Measurements from ENCODE around the gene RECQL5. TPM values are rescaled to one million over a fixed set of nuclear protein-coding genes. Genes with fewer than 3 reads are reported as not detected.

The RECQL5 gene
- total and polyA plus RNA-seq, 2 donors: 19.6 to 22.2 TPM

DNA sequence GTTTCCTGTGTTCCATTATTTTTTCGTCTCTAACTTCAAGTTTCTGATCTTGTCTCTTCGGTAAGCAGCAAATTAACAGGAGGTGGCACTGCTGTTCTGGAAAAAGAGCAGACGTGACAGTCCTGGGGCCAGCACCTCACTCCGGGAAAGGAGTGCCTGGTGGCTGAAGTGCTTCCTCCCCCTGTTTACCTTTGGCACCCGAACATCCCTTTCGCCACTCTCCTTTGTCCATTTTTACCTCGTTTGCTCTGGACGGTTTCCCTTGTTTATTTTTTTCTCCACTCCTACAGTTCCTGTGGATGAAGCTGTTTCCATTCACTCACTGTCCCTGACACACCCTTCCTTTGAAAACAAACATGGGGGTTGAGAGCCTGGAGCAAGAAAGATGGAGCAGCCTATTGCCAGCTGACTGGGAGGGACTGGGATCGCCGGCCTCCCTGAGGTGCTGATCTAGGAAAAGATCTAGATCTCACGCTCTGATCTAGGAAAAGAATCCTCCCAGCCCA lies 12.8 kb upstream of the RECQL5 start:
- whole genome bisulfite sequencing: 68% methylated on average over 11 of the region's 11 CpGs
- Histone ChIP-seq H3K4me1 (ENCODE audit: insufficient read depth) (no peaks in the 10 kb centered on the region), H3K36me3 (ENCODE audit: insufficient read depth) (peaks cover 2% of the 10 kb centered on the region), H3K4me3 (ENCODE audit: low read depth, low read length) (no peak overlapping the region), H3K27ac (ENCODE audit: low read depth) (no peak overlapping the region)
- no peak for DNase-seq (ENCODE audit: extremely low spot score)

DNA sequence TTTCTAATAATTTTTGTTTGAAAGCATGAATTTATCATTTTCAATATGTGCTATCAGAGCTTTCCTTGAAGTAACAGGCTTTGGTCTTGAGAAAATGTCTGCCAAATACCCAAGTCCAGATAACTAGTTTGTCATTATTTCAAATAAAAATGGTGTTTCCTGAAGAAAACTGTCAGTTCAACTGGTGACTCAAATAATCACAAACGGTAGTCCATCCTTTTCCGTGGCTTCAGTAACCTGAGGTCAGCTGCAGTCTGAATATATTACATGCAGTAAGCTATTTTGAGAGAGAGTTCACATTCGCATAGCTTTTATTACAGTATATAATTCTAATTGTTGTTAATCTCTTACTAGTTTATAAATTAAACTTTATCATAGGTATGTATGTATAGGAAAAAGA lies 9.5 kb upstream of the RECQL5 start:
- H3K36me3 ChIP-seq (ENCODE audit: insufficient read depth): peaks cover 2% of the 10 kb centered on the region
- DNase-seq (ENCODE audit: extremely low spot score): no peak
- 77% methylated on average over 3 of the region's 3 CpGs for WGBS

DNA sequence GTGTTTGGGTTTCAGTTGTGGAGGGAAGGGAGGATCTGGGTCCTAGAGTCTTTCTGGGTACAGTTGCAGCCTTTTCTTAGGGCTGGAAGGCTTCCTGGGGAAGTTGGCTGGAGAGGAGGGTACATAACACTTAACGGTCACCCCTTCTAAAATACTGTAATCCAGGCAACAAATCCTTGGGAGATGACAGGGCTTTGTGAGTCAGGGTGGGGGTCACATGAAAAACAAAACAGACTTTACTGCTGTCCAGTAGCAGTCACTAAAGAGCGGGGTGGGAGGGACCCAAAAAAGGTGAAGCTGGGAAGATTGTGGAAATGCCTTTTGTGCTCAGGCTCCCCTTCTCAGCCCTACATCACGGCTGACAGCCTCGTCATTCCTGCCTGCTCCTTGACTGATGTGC lies 6.5 kb upstream of the RECQL5 start:
- no peak for DNase-seq (ENCODE audit: extremely low spot score)
- Histone ChIP-seq H3K4me3 (ENCODE audit: low read depth, low read length) (no peak overlapping the region), H3K4me1 (ENCODE audit: insufficient read depth) (no peaks in the 10 kb centered on the region), H3K27ac (ENCODE audit: low read depth) (no peak overlapping the region), H3K36me3 (ENCODE audit: insufficient read depth) (no peaks in the 10 kb centered on the region)
- 83% methylated on average over 4 of the region's 4 CpGs for WGBS

More for the DNA sequence above, 9.5 kb upstream of the RECQL5 start:
- H3K4me1 ChIP-seq (ENCODE audit: insufficient read depth): no peaks in the 10 kb centered on the region
- H3K27ac ChIP-seq (ENCODE audit: low read depth): no peak overlapping the region
- H3K4me3 ChIP-seq (ENCODE audit: low read depth, low read length): no peak overlapping the region

DNA sequence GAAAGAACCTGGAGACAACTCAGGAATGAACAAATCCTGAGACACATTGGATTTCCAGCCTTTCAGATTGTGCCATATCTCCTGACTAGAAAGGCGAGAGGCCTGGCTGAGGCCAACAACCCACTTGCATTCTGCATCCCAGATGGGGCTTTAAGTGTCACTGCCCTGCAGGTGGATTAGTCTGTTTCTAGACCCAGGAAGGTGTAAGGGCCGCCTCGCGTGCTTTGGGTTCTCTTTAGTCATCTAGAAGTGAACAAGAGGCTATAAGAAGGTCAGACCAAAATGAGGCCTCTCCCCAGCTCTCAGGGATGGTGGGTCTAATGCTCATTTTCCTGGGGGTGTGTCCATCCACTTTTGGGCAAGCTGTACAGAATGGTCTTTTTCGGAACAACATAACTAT lies 5.1 kb upstream of the RECQL5 start:
- Histone ChIP-seq H3K36me3 (ENCODE audit: insufficient read depth) (no peaks in the 10 kb centered on the region), H3K27ac (ENCODE audit: low read depth) (no peak overlapping the region), H3K4me3 (ENCODE audit: low read depth, low read length) (no peak overlapping the region), H3K4me1 (ENCODE audit: insufficient read depth) (no peaks in the 10 kb centered on the region)
- no peak for DNase-seq (ENCODE audit: extremely low spot score)
- 95% methylated on average over 5 of the region's 5 CpGs for WGBS

DNA sequence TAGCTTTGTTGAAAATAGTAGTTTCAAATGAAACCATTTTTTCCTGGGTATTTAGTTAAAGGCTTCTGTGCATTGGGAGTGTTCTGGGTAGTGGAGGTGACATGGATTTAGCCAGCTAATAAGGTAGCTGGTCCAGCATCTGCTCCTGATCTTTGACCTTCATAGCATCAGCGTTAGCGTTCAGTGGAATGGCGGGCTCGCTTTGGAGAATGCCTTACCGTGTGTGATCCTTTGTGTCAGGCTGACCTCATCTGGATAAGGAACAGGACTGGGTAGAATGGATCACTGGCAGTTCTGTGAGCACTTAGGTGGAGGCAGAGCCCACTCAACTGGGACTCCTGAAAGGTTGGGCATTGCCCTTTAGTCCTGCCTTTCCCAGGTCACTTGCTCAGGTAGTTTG lies 3.9 kb upstream of the RECQL5 start:
- no peak overlapping the region for H3K27ac ChIP-seq (ENCODE audit: low read depth)
- H3K36me3 ChIP-seq (ENCODE audit: insufficient read depth): no peaks in the 10 kb centered on the region
- no peak overlapping the region for H3K4me3 ChIP-seq (ENCODE audit: low read depth, low read length)
- no peak for DNase-seq (ENCODE audit: extremely low spot score)
- WGBS: 82% methylated on average over 5 of the region's 5 CpGs
- H3K4me1 ChIP-seq (ENCODE audit: insufficient read depth): no peaks in the 10 kb centered on the region

DNA sequence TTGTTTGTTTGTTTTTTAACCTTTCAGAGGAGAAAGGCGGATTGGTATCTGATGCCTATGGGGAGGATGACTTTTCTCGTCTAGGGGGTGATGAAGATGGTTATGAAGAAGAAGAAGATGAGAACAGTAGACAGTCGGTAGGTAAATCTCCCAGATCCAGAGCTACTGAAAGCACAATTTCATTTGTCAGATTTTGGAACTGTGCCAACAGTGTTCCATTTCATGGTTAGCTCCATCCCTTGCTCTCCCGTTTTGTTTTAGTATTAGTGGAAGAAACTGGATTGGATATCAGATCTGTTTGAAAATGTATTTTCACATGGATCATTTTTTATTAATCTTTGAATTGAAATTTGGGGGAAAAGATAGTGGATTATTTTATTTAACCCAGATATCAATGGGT lies 1.5 kb upstream of the RECQL5 start:
- Histone ChIP-seq H3K27ac (ENCODE audit: low read depth) (no peak overlapping the region), H3K4me1 (ENCODE audit: insufficient read depth) (no peaks in the 10 kb centered on the region), H3K36me3 (ENCODE audit: insufficient read depth) (no peaks in the 10 kb centered on the region), H3K4me3 (ENCODE audit: low read depth, low read length) (no peak overlapping the region)
- 73% methylated on average over 4 of the region's 4 CpGs for WGBS
- no peak for DNase-seq (ENCODE audit: extremely low spot score)

DNA sequence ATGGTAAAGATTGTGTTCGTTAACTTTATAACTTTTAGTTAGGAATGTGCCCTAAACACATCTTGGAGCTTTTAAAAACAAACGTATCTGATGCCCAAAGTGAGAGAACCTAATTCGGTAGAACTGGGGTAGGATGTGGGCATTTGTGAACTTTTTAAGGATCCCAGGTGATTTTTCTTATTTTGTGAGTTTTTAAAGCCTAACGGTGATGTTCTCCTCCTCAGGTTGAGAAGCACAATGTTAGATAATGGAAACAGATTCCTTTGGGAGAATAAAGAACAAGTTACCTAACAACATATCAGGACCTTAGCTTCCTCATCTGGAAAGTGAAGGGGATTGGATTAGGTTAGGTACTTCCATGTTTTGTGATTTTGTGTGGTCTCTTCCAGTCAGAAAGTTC lies 871 bp upstream of the RECQL5 start:
- Histone ChIP-seq H3K4me3 (ENCODE audit: low read depth, low read length) (peak overlapping the region; percentile 61), H3K27ac (ENCODE audit: low read depth) (peak overlapping the region; percentile 33), H3K36me3 (ENCODE audit: insufficient read depth) (no peaks in the 10 kb centered on the region), H3K4me1 (ENCODE audit: insufficient read depth) (no peaks in the 10 kb centered on the region)
- 8% methylated on average over 4 of the region's 4 CpGs for WGBS
- DNase-seq (ENCODE audit: extremely low spot score): no peak

DNA sequence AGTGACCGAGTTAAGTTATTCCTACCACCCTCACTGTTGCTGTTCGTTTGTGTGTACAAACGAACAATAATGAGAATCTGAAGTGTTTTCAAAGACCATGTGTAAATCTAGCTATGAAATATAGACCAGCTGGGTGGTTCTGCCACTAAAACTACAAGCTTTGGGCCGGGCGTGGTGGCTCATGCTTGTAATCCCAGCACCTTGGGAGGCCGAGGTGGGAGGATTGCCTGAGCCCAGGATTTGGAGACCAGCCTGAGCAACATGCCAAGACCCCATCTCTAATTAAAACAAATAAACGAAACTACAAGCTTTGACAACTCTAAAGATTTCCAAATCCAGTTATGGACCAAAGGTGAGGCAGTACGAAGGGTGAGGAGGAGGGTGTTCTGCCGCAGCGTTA lies 973 bp downstream of the RECQL5 start:
- H3K27ac ChIP-seq (ENCODE audit: low read depth): no peak overlapping the region
- DNase-seq (ENCODE audit: extremely low spot score): no peak
- H3K36me3 ChIP-seq (ENCODE audit: insufficient read depth): no peaks in the 10 kb centered on the region
- no peaks in the 10 kb centered on the region for H3K4me1 ChIP-seq (ENCODE audit: insufficient read depth)
- WGBS: 88% methylated on average over 10 of the region's 10 CpGs
- no peak overlapping the region for H3K4me3 ChIP-seq (ENCODE audit: low read depth, low read length)

DNA sequence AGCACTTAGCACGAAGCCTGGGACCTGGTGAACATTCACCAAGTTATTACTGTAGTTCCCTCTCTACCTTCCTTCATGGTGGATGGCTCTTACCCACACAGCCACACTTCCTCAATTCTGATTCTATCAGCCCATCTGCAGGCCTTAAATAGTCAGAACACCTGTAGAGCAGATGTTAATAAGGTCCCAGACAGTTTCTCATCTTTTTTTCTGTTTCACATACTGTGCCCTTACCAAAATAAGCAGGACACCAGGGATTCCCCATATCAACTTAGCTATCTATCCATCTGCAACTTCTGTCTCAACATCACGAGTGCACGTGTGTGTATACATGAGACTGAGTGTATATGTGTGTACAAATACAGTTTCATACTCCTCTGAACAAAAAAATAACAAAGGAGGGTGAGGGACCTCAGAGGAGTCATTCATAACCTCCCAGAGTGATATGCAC lies 2.8 kb downstream of the RECQL5 start:
- H3K36me3 ChIP-seq (ENCODE audit: insufficient read depth): peaks cover 2% of the 10 kb centered on the region

DNA sequence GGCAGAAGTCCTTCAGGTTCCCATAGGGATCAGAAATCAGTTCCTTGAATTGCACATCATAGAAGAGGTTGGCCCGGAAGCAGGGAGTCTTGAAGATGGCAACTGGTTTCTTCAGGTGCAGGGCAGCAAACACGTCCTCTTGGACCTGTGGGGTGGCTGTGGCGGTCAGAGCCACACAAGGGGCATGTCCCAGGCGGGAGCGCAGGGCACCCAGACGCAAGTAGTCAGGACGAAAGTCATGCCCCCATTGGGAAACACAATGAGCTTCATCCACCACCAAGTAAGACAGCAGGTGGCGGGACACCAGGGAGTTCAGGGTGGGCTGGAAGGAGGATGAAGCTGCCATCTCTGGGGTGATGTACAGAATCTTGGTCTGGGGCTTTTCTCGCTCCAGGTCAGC lies 4.4 kb downstream of the RECQL5 start:
- 93% methylated on average over 9 of the region's 9 CpGs for WGBS
- Histone ChIP-seq H3K36me3 (ENCODE audit: insufficient read depth) (peaks cover 2% of the 10 kb centered on the region), H3K4me1 (ENCODE audit: insufficient read depth) (no peaks in the 10 kb centered on the region), H3K27ac (ENCODE audit: low read depth) (no peak overlapping the region), H3K4me3 (ENCODE audit: low read depth, low read length) (no peak overlapping the region)
- no peak for DNase-seq (ENCODE audit: extremely low spot score)

More for the DNA sequence above, 2.8 kb downstream of the RECQL5 start:
- 80% methylated on average over 3 of the region's 3 CpGs for WGBS
- Histone ChIP-seq H3K27ac (ENCODE audit: low read depth) (no peak overlapping the region), H3K4me3 (ENCODE audit: low read depth, low read length) (no peak overlapping the region), H3K4me1 (ENCODE audit: insufficient read depth) (no peaks in the 10 kb centered on the region)
- no peak for DNase-seq (ENCODE audit: extremely low spot score)

DNA sequence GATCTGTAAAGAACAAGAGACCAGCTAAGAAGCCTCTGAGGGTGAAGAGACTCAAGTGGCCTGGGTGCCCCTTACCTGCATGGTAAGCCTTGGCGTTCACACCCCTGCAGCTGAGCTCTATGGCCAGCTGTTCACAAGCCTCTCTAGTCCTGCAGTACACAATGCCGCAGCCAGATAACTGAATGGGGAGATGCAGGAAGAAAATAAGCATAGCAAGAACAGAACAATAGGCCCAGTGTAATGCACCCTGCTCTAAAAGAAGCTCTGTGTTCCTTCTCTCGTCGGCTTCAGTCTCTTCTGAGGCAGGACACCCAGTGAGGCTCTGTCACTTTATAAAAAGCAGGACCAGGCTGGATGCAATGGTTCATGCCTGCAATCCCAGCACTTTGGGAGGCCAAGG lies 5.4 kb downstream of the RECQL5 start:
- Histone ChIP-seq H3K4me3 (ENCODE audit: low read depth, low read length) (no peak overlapping the region), H3K4me1 (ENCODE audit: insufficient read depth) (no peaks in the 10 kb centered on the region), H3K27ac (ENCODE audit: low read depth) (no peak overlapping the region), H3K36me3 (ENCODE audit: insufficient read depth) (peaks cover 5% of the 10 kb centered on the region)
- DNase-seq (ENCODE audit: extremely low spot score): no peak
- WGBS: 88% methylated on average over 4 of the region's 4 CpGs

DNA sequence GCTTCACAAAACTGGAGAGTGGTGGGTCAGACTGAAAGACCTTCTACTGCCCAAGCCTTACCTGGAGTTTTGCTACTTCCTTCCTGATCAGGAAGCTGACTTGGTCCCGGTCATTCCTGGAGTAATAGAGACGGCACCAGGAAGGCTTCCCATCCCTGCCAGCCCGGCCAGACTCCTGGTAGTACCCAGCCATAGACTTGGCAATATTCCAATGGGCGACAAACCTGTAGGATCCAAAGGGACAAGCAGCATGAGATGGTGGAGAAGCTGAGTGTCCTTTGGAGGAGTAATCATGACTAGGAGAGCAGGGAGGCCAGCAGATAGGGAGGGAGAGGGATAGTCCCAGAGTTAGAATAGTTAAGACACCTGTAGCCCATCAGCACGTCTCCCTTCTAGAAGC lies 8.7 kb downstream of the RECQL5 start:
- Histone ChIP-seq H3K4me1 (ENCODE audit: insufficient read depth) (no peaks in the 10 kb centered on the region), H3K36me3 (ENCODE audit: insufficient read depth) (peaks cover 5% of the 10 kb centered on the region), H3K4me3 (ENCODE audit: low read depth, low read length) (no peak overlapping the region), H3K27ac (ENCODE audit: low read depth) (no peak overlapping the region)
- no peak for DNase-seq (ENCODE audit: extremely low spot score)
- WGBS: 79% methylated on average over 5 of the region's 5 CpGs

DNA sequence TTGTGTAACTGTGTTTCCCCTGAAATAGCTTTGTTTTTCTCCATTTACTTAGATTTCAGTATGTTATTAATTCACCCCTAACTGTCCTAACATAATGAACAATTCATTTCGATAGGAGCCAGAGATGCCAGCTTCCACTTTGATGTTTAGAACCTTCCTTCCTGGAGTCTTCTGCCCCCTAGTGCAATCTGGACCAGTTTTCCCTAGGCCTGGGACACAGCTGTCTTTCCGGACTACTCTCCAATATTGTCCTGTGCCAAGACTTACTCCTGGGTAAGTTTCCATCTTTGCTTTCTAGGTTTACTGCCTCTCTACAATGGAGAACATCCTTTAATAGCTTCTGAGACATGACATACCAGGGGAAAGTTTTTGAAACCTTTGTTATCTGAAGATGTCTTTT lies 12.8 kb downstream of the RECQL5 start:
- 53% methylated on average over 2 of the region's 2 CpGs for WGBS
- no peak overlapping the region for H3K27ac ChIP-seq (ENCODE audit: low read depth)
- no peaks in the 10 kb centered on the region for H3K4me1 ChIP-seq (ENCODE audit: insufficient read depth)
- H3K4me3 ChIP-seq (ENCODE audit: low read depth, low read length): no peak overlapping the region
- H3K36me3 ChIP-seq (ENCODE audit: insufficient read depth): peaks cover 4% of the 10 kb centered on the region
- DNase-seq (ENCODE audit: extremely low spot score): no peak

DNA sequence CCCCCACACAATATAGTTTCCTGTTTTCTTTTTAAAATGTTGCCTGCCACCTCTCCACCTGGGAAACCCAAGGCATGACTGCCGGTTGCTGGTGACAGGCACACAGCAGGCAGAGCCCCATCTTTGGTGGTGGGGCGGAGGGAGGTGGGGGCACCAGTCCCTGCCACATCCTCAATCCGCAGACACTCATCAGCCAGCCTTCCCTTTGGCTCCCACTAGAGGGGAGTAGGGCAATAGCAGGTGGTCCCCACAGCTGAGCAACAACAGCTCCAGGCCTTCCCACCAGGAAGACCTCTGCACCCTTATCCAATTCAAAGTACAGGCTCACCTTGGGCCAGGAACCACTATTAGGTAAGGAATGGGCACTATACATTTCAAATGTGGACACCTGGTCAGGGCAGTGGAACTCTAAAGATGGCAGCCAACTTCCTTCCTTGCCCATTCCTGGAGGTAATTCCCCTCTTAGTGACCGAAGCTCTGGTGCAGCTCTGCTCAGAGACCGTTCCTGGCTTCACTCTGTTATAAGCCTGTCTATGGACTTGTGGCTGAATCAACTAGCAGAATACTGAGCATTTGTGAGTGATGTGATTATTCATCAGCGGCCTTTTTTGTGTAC lies 13.9 kb downstream of the RECQL5 start:
- Histone ChIP-seq H3K36me3 (ENCODE audit: insufficient read depth) (peaks cover 4% of the 10 kb centered on the region), H3K27ac (ENCODE audit: low read depth) (no peak overlapping the region), H3K4me3 (ENCODE audit: low read depth, low read length) (no peak overlapping the region), H3K4me1 (ENCODE audit: insufficient read depth) (no peaks in the 10 kb centered on the region)
- WGBS: 60% methylated on average over 6 of the region's 6 CpGs
- no peak for DNase-seq (ENCODE audit: extremely low spot score)

DNA sequence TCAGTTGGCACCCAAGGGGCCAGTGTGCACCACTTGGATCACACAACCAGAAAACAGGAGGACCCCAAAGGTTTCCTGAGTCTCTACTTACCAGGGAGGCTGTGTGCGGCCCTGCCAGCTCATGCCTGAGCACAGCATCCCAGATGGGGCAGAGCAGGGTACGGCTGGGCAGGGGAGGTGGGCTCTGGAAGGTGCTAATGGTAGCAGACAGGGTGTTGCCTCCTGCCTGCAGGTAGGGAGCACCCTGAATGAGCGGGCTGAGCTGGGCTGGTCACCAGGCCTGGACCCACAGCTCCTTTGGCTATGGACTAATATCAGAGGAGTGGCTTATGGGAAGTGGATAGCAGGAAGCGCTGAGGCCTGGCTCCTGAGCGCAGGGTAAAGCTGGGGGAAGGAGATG lies 14.6 kb downstream of the RECQL5 start:
- Histone ChIP-seq H3K27ac (ENCODE audit: low read depth) (no peak overlapping the region), H3K36me3 (ENCODE audit: insufficient read depth) (peaks cover 4% of the 10 kb centered on the region), H3K4me1 (ENCODE audit: insufficient read depth) (no peaks in the 10 kb centered on the region), H3K4me3 (ENCODE audit: low read depth, low read length) (no peak overlapping the region)
- DNase-seq (ENCODE audit: extremely low spot score): no peak
- WGBS: 95% methylated on average over 5 of the region's 5 CpGs
